ENCODE data around the gene HMGB2. TPM values are rescaled to one million over a fixed set of nuclear protein-coding genes. Genes with fewer than 3 reads are reported as not detected.

The HMGB2 gene
- total RNA-seq (2021; fragmentation: NEBNext Ultra II Directional; extraction: Animal tissue kit (Norgen Biotek cat#: 25700)), result 212 and 218 TPM in 2 replicates
- 33.4 and 54.7 TPM in 2 replicates for polyA plus RNA-seq (2011; rRNA removed)
- polyA plus RNA-seq (2011; cell fraction: cytosol; rRNA removed), result 192 TPM
- 26.9 TPM for polyA plus RNA-seq (2011; cell fraction: nucleus; rRNA removed)
- polyA plus RNA-seq (2012, experiment 1 of 2), result 247 to 364 TPM (median 258 TPM) in 4 replicates
- 43.4 TPM for polyA plus RNA-seq (2012, experiment 2 of 2)
- polyA plus RNA-seq (2013, experiment 1 of 2), result 153 TPM
- polyA plus RNA-seq (2013, experiment 2 of 2), result 154 TPM
- polyA minus RNA-seq (2011; rRNA and poly(A)+ RNA removed), result 21.5 and 23.5 TPM in 2 replicates
- polyA minus RNA-seq (2011; cell fraction: cytosol; rRNA and poly(A)+ RNA removed), result 55.7 TPM
- 32.2 TPM for polyA minus RNA-seq (2011; cell fraction: nucleus; rRNA and poly(A)+ RNA removed)
- long read RNA-seq, experiment 1, transcript HMGB2-201 (5 exons, 1,889 nt), result minor isoform, 14 of 141 reads
- long read RNA-seq, experiment 1, transcript HMGB2-205 (3 exons, 1,841 nt), result major isoform, 20 of 141 reads
- long read RNA-seq, experiment 1, partial matches to known transcripts, result 104 of 141 reads
- long read RNA-seq, experiment 1, other reads (novel, unspliced or antisense), result 0 of 141 reads
- long read RNA-seq, experiment 2, transcript HMGB2-201 (5 exons, 1,889 nt), result major isoform, 682 of 730 reads
- long read RNA-seq, experiment 2, transcript HMGB2-203 (5 exons, 1,175 nt), result minor isoform, 36 of 730 reads
- long read RNA-seq, experiment 2, partial matches to known transcripts, result 1 of 730 reads
- long read RNA-seq, experiment 2, other reads (novel, unspliced or antisense), result 7 of 730 reads

DNA sequence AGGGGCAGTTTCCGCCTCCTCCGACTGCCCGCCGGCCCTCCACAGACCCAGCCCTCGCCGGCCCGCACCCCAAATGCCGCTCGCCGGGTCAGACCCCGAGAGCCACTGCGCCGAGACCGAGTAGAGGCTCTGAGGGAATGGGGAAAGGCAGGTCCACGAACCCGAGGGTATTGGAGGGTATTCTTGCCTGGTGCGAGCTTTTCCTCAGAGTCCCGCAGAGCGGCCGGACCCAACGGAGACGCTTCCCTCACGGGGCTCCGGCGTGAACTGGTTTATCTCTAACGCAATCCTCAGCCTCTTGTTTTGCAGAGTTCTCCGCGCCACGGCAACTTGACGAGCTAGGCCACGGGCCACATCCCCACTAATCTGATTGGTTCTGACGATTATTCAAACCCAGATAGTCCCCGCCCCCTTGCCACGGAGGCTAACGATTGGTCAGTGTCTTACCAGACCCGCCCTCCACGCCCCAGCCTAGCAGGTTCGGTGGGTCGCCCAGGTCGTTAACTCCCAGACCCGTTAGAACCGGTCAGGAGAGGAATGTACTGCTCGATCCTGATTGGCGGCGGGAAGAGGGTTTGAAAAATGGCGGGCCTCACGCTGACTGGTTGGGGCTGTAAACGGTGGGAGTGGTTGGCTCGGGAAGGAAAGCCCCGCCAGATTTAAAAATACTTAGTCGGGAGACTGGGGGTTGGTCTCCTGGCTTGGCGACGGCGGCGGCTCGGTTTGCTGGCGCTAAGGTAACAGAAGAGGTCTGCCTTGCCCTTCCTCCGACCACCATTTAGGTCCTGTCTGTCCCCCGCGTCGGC lies at the start of gene HMGB2:
HMGB2 (minus strand) TSS at position 274 of the 806 bp plus-strand sequence. CDS start 709 bp downstream, outside the sequence.
- no peaks in the 10 kb centered on the region for H3K9me3 ChIP-seq (ENCODE audit: insufficient read depth in 2 of 2, low read depth in 1 of 2, low read length in 1 of 2)
- peak within 1 kb of the TSS; percentile 98 for H3K18ac ChIP-seq (ENCODE audit: extremely low read depth, low read length)
- H2BK15ac ChIP-seq (ENCODE audit: low read length), result no peak within 1 kb of the TSS
- H4K91ac ChIP-seq (replicated peaks; ENCODE audit: insufficient read length, low read length), result peak within 1 kb of the TSS; percentile 70
- peaks cover 3% of the 10 kb centered on the region; the same call in 1 of the 2 replicates for H3K23me2 ChIP-seq (ENCODE audit: low read depth, low read length)
- H2BK20ac ChIP-seq (ENCODE audit: low read length), result no peak within 1 kb of the TSS
- H4K5ac ChIP-seq (ENCODE audit: insufficient read length, low read depth, low read length), result peak within 1 kb of the TSS; percentile 99
- peaks cover 0 to 3% (median 3%) of the 10 kb centered on the region in 4 experiments; a peak in 6 of 7 replicates for H3K4me1 ChIP-seq (replicated peaks in 1 of 4; ENCODE audit: control insufficient read depth in 3 of 4, insufficient read depth in 4 of 4, low read length in 3 of 4)
- H4K20me1 ChIP-seq (replicated peaks in 1 of 2; ENCODE audit: control insufficient read depth in 1 of 2, insufficient read depth in 2 of 2, low read length in 2 of 2), result peaks cover 2 to 4% of the 10 kb centered on the region in 2 experiments
- H2AK5ac ChIP-seq (ENCODE audit: low read depth, low read length), result no peak within 1 kb of the TSS
- CTCF ChIA-PET (ENCODE audit: partially characterized antibody), result interaction anchor here (0.7 to 3.0 kb wide), 10 partner anchors 12 to 321 kb away, joined by 3 to 12 read pairs (median 4); partner anchors contain the start of gene SAP30
- no peaks in the 10 kb centered on the region for H3K27me3 ChIP-seq (replicated peaks in 1 of 4; ENCODE audit: control insufficient read depth in 3 of 4, extremely low read depth in 1 of 4, insufficient read depth in 3 of 4, low read length in 3 of 4)
- H3K36me3 ChIP-seq (ENCODE audit: control insufficient read depth in 2 of 4, insufficient read depth in 4 of 4, low read length in 3 of 4), result peaks cover 6 to 40% (median 19%) of the 10 kb centered on the region in 4 experiments; a peak in 7 of 8 replicates
- DNase-seq (ENCODE audit: low read depth in 1 of 2, low spot score in 2 of 2) (peak; percentile 99 to 100), FAIRE-seq (peak; percentile 90)
- H3K79me2 ChIP-seq (ENCODE audit: control insufficient read depth in 1 of 2, insufficient read depth in 2 of 2, low read length in 2 of 2), result peaks cover 0 to 19% of the 10 kb centered on the region in 2 experiments; a peak in 3 of 4 replicates
- no peak within 1 kb of the TSS; the same call in 1 of the 2 replicates for H2AFZ ChIP-seq (ENCODE audit: low read length)
- H3K4ac ChIP-seq (replicated peaks; ENCODE audit: insufficient read length, low read depth, low read length), result no peak within 1 kb of the TSS
- H3K14ac ChIP-seq (ENCODE audit: insufficient read length), result no peak within 1 kb of the TSS
- 0% methylated on average over 61 of the region's 61 CpGs; no CpG with 5 or more reads in 1 of the 2 experiments for WGBS, 2 experiments (ENCODE audit: extremely low coverage in 1 of 2, insufficient coverage in 1 of 2, insufficient read length in 1 of 2, insufficient replicate concordance in 2 of 2, low coverage in 1 of 2, low lambda C conversion rate in 2 of 2, missing lambda C conversion rate in 1 of 2)
- H3K4me3 ChIP-seq (ENCODE audit: extremely low read depth in 1 of 4, insufficient read depth in 2 of 4, low read depth in 3 of 4, low read length in 4 of 4), result peak within 1 kb of the TSS; percentile 73 to 99 (median 94)
- H3K79me1 ChIP-seq (ENCODE audit: low read depth, low read length), result no peaks in the 10 kb centered on the region
- no peak within 1 kb of the TSS for H3K23ac ChIP-seq (ENCODE audit: insufficient read length)
- H2BK5ac ChIP-seq (ENCODE audit: low read depth, low read length), result peak within 1 kb of the TSS; percentile 96
- peak within 1 kb of the TSS; percentile 100 for H3K27ac ChIP-seq (ENCODE audit: low read depth, low read length)
- peak within 1 kb of the TSS; percentile 81 to 90 for H3K4me2 ChIP-seq (ENCODE audit: insufficient read depth in 1 of 2, low read depth in 2 of 2, low read length in 2 of 2)
- peak within 1 kb of the TSS; percentile 71 for H3K56ac ChIP-seq (replicated peaks; ENCODE audit: insufficient read length, low read depth, low read length)
- POLR2A ChIA-PET (ENCODE audit: partially characterized antibody), result interaction anchor here (0.6 to 8.0 kb wide), 45 partner anchors 11 to 404 kb away, joined by 3 to 123 read pairs (median 4); partner anchors contain the start of genes GALNT7, SAP30 and SCRG1
- H3K9ac ChIP-seq (replicated peaks in 1 of 4; ENCODE audit: extremely low read depth in 1 of 4, low read depth in 3 of 4, low read length in 3 of 4), result peak within 1 kb of the TSS; percentile 99 to 100 (median 100)
- peak within 1 kb of the TSS; percentile 97 for H2BK12ac ChIP-seq (ENCODE audit: low read depth, low read length)
- no peak within 1 kb of the TSS for H2BK120ac ChIP-seq (replicated peaks; ENCODE audit: low read depth, low read length)
- H4K8ac ChIP-seq (ENCODE audit: extremely low read depth, insufficient read depth, low read length), result peak within 1 kb of the TSS; percentile 100
- peak; percentile 43; the same call in 1 of the 2 replicates for TF ChIP-seq SP2 (IDR thresholded peaks at IDR 0.05; ENCODE audit: low read length)
- 0 out of 2 replicates have a peak, but pooled peaks have one; percentile 61 for TF ChIP-seq CREB1 (IDR thresholded peaks at IDR 0.05)
- TF ChIP-seq KDM5A (IDR thresholded peaks at IDR 0.05; ENCODE audit: low read length), result no peak; the same call in 1 of the 2 replicates
- TF ChIP-seq BCL11A (IDR thresholded peaks at IDR 0.05; ENCODE audit: low read depth in 2 of 2, low read length in 2 of 2), result no peak
- no peak for TF ChIP-seq EZH2 (IDR thresholded peaks at IDR 0.05; ENCODE audit: low read depth, low read length, severe bottlenecking)
- no peak for TF ChIP-seq JUND (IDR thresholded peaks at IDR 0.05; ENCODE audit: low read length)
- no peak for TF ChIP-seq SP4 (IDR thresholded peaks at IDR 0.05; ENCODE audit: low read length)
